CD14-positive monocyte (primary cell): Measurements from ENCODE around the gene IGSF9B. TPM values are rescaled to one million over a fixed set of nuclear protein-coding genes. Genes with fewer than 3 reads are reported as not detected.

Source experiments
- DNase-seq, 3 donors: peaks; one replicate each; pipeline ENCODE4 v3.0.0-alpha.2; 2011 to 2022
- H2AFZ ChIP-seq: 2 replicates; pipeline ENCODE4 v1.6.0; 2012; ENCODE audit warnings: mild to moderate bottlenecking, low read depth, low read length, inconsistent platforms; ENCODE audit not compliant: insufficient read depth, poor library complexity, severe bottlenecking
- H3K27ac ChIP-seq, 2 donors: 1 replicate in 1 of 2; 2 replicates in 1 of 2; pipeline ENCODE4 v1.5.1; 2012 to 2013; ENCODE audit warnings: low read length in 2 of 2, control low read depth in 1 of 2, inconsistent platforms in 1 of 2, low read depth in 1 of 2, mild to moderate bottlenecking in 1 of 2
- H3K27me3 ChIP-seq, 2 donors: one replicate each; pipeline versions ENCODE4 v1.6.0 to v1.6.1; 2011 to 2013; ENCODE audit warnings: low read length in 2 of 2; ENCODE audit not compliant: control insufficient read depth in 2 of 2, insufficient read depth in 2 of 2
- H3K36me3 ChIP-seq, 2 donors: replicated peaks in 1 of 2; 1 replicate in 1 of 2; 2 replicates in 1 of 2; pipeline versions ENCODE4 v1.5.1 to v1.6.1; 2012 to 2013; ENCODE audit warnings: low read length in 2 of 2, control low read depth in 1 of 2, inconsistent platforms in 1 of 2, mild to moderate bottlenecking in 1 of 2; ENCODE audit not compliant: insufficient read depth in 2 of 2, control insufficient read depth in 1 of 2
- H3K4me1 ChIP-seq, 2 donors: 1 replicate in 1 of 2; 2 replicates in 1 of 2; pipeline versions ENCODE4 v1.5.1 to v1.6.1; 2012 to 2013; ENCODE audit warnings: low read length in 2 of 2, control low read depth in 1 of 2, inconsistent platforms in 1 of 2, mild to moderate bottlenecking in 1 of 2, moderate library complexity in 1 of 2; ENCODE audit not compliant: insufficient read depth in 2 of 2, control insufficient read depth in 1 of 2
- H3K4me2 ChIP-seq: replicated peaks from 2 replicates; pipeline ENCODE3; 2012; ENCODE audit warnings: low read length, moderate library complexity, mild to moderate bottlenecking; ENCODE audit not compliant: poor library complexity, severe bottlenecking; ENCODE audit errors: extremely low read depth
- H3K4me3 ChIP-seq, 3 experiments: fragments of 200-600 bp in 1 of 3; sonication (generic) in 1 of 3; replicated peaks in 1 of 3; 1 replicate in 2 of 3; 2 replicates in 1 of 3; pipeline ENCODE4 v1.5.1; 2011 to 2013; ENCODE audit warnings: low read length in 3 of 3, mild to moderate bottlenecking in 3 of 3, control low read depth in 2 of 3, low read depth in 2 of 3, inconsistent platforms in 1 of 3, moderate library complexity in 1 of 3
- H3K79me2 ChIP-seq: 2 replicates; pipeline ENCODE4 v1.6.0; 2012; ENCODE audit warnings: mild to moderate bottlenecking, control low read depth, inconsistent platforms, low read length, moderate library complexity; ENCODE audit not compliant: insufficient read depth
- H3K9ac ChIP-seq: 2 replicates; pipeline ENCODE4 v1.6.0; 2017; ENCODE audit warnings: low read length, mild to moderate bottlenecking; ENCODE audit not compliant: insufficient read depth, poor library complexity, severe bottlenecking
- H3K9me3 ChIP-seq, 2 donors: replicated peaks in 1 of 2; 1 replicate in 1 of 2; 2 replicates in 1 of 2; pipeline versions ENCODE4 v1.5.1 to v1.6.1; 2012 to 2013; ENCODE audit warnings: low read length in 2 of 2, control low read depth in 1 of 2; ENCODE audit not compliant: control insufficient read depth in 1 of 2, insufficient read depth in 1 of 2
- H4K20me1 ChIP-seq: 2 replicates; pipeline ENCODE4 v1.6.0; 2012; ENCODE audit warnings: mild to moderate bottlenecking, low read length, control low read depth, moderate library complexity; ENCODE audit not compliant: insufficient read depth
- H3K27ac Mint-ChIP-seq, 7 donors: one replicate each; pipeline ENCODE4 v1.8.0; 2020; ENCODE audit warnings: mild to moderate bottlenecking in 7 of 7, mixed read lengths in 7 of 7, moderate library complexity in 6 of 7, inconsistent platforms in 2 of 7
- H3K27me3 Mint-ChIP-seq, 3 donors: one replicate each; pipeline ENCODE4 v1.8.0; 2021 to 2022; ENCODE audit warnings: low read depth in 3 of 3, mild to moderate bottlenecking in 3 of 3, mixed read lengths in 3 of 3, moderate library complexity in 3 of 3, inconsistent platforms in 1 of 3
- H3K36me3 Mint-ChIP-seq, 2 donors: one replicate each; pipeline ENCODE4 v1.8.0; 2020; ENCODE audit warnings: mixed read lengths in 2 of 2, inconsistent platforms in 1 of 2, mild to moderate bottlenecking in 1 of 2
- H3K4me1 Mint-ChIP-seq: one replicate; pipeline ENCODE4 v1.8.0; 2020; ENCODE audit warnings: mild to moderate bottlenecking, mixed read lengths
- H3K4me3 Mint-ChIP-seq, 2 donors: one replicate each; pipeline ENCODE4 v1.8.0; 2020; ENCODE audit warnings: mild to moderate bottlenecking in 2 of 2, mixed read lengths in 2 of 2, moderate library complexity in 1 of 2
- H3K9me3 Mint-ChIP-seq, 7 donors: one replicate each; pipeline ENCODE4 v1.8.0; 2020 to 2022; ENCODE audit warnings: mixed read lengths in 7 of 7, mild to moderate bottlenecking in 6 of 7, moderate library complexity in 6 of 7, inconsistent platforms in 2 of 7
- CTCF ChIP-seq: fragments of 200-600 bp; IDR thresholded peaks from one replicate; pipeline ENCODE4 v1.8.0; 2022; ENCODE audit warnings: antibody characterized with exemption, mild to moderate bottlenecking
- WGBS: methylation state at CpG from one replicate; pipeline ENCODE4 v1.1.5; 2013; ENCODE audit warnings: missing lambda C conversion rate; ENCODE audit not compliant: insufficient coverage; 5-methylcytosine and 5-hydroxymethylcytosine counted together
- intact Hi-C, 2 donors: fragments of 100-400 bp; cut with micrococcal nuclease; formaldehyde crosslinking; loops; one replicate each; pipeline versions ENCODE4 v1.15.0 to v1.15.1; 2023
- polyA plus RNA-seq, 3 donors: library from polyadenylated mRNA; depleted of rRNA in 1 of 3; unstranded in 2 of 3; stranded (reverse) in 1 of 3; fragments of 300-500 nt in 2 of 3; fragments of >200 nt in 1 of 3; fragmentation: Illumina TruSeq in 2 of 3; gene quantifications; 1 replicate in 2 of 3; 2 replicates in 1 of 3; pipeline ENCODE4 v1.2.3, GENCODE V29; 2012 to 2021

IGSF9B gene
- polyA plus RNA-seq, 3 donors: not detected

- Mint-ChIP-seq H3K4me3 (no peak overlapping the region), H3K36me3 (no peaks in the 10 kb centered on the region), H3K4me1 (no peaks in the 10 kb centered on the region), H3K9me3 (peaks cover 0 to 2% (median 0%) of the 10 kb centered on the region in 7 donors), H3K27me3 (peaks cover 1 to 3% (median 3%) of the 10 kb centered on the region in 3 donors), H3K27ac (no peak overlapping the region)
- Histone ChIP-seq H2AFZ (no peak overlapping the region), H3K4me1 (no peaks in the 10 kb centered on the region), H3K9me3 (no peaks in the 10 kb centered on the region), H3K9ac (no peak overlapping the region), H3K27ac (no peak overlapping the region), H3K4me3 (no peak overlapping the region), H3K36me3 (no peaks in the 10 kb centered on the region), H3K4me2 (no peak overlapping the region), H3K27me3 (no peaks in the 10 kb centered on the region), H3K79me2 (no peaks in the 10 kb centered on the region), H4K20me1 (no peaks in the 10 kb centered on the region)
- no peak for TF ChIP-seq CTCF
- intact Hi-C loops: no loop called here
- WGBS: 100% methylated on average over 1 of the region's 3 CpGs
- DNase-seq: no peak
Observed at GRCh38 chr11:133911171-133911570, 45.6 kb downstream of the IGSF9B start.

GRCh38 chr11:133910101-133910500, 46.7 kb downstream of the IGSF9B start:
- H4K20me1 ChIP-seq: no peaks in the 10 kb centered on the region
- no peak overlapping the region for H3K4me2 ChIP-seq
- 95% methylated on average over 14 of the region's 14 CpGs for WGBS
- no peak overlapping the region for H3K4me3 ChIP-seq
- H2AFZ ChIP-seq: no peak overlapping the region
- no peak for DNase-seq
- Mint-ChIP-seq H3K4me3 (no peak overlapping the region), H3K4me1 (no peaks in the 10 kb centered on the region), H3K36me3 (no peaks in the 10 kb centered on the region), H3K9me3 (peaks cover 0 to 2% (median 0%) of the 10 kb centered on the region in 7 donors), H3K27me3 (peaks cover 1 to 3% (median 2%) of the 10 kb centered on the region in 3 donors), H3K27ac (no peak overlapping the region)
- no peaks in the 10 kb centered on the region for H3K27me3 ChIP-seq
- no peaks in the 10 kb centered on the region for H3K9me3 ChIP-seq
- H3K9ac ChIP-seq: no peak overlapping the region
- no peak for TF ChIP-seq CTCF
- H3K79me2 ChIP-seq: no peaks in the 10 kb centered on the region
- H3K36me3 ChIP-seq: no peaks in the 10 kb centered on the region
- intact Hi-C loops: no loop called here
- H3K4me1 ChIP-seq: no peaks in the 10 kb centered on the region
- no peak overlapping the region for H3K27ac ChIP-seq
